NCI-H146 treated with DMSO at 0.1 percent for 48 hours (cell line): ENCODE data around the gene PCMT1.
A peak's percentile ranks its signal among the peaks of the same experiment; 100 is the strongest.
"Not testable (repeated sequence)": the region's sequence is repeated elsewhere in the genome, so short reads cannot be mapped to it uniquely, and the experiment has no call there.

Experiments
- DNase-seq: peaks from one replicate; lab custom pipeline; 2025; ENCODE audit not compliant: unreplicated experiment; lab: John Stamatoyannopoulos, UW

PCMT1 gene

GRCh38 chr6:149749082-149749593 is 403 bp upstream of the PCMT1 start:
- DNase-seq, result not testable (repeated sequence)

GRCh38 chr6:149750136-149750609 is 632 bp downstream of the PCMT1 start:
- DNase-seq, result peak; percentile 95

- no peak for DNase-seq
Observed at GRCh38 chr6:149751239-149751638, 1.7 kb downstream of the PCMT1 start.

- DNase-seq, result not testable (repeated sequence)
Observed at GRCh38 chr6:149751920-149752319, 2.4 kb downstream of the PCMT1 start.

- no peak for DNase-seq
Observed at GRCh38 chr6:149752600-149753373, 3.2 kb downstream of the PCMT1 start.

- DNase-seq, result not testable (repeated sequence)
Observed at GRCh38 chr6:149753374-149753637, 3.8 kb downstream of the PCMT1 start.

- DNase-seq, result no peak
Observed at GRCh38 chr6:149754548-149754947, 5.0 kb downstream of the PCMT1 start.

- no peak for DNase-seq
Observed at GRCh38 chr6:149755300-149756260, 6.0 kb downstream of the PCMT1 start.

GRCh38 chr6:149756261-149756636 is 6.7 kb downstream of the PCMT1 start:
- DNase-seq, result no peak

- DNase-seq, result no peak
Observed at GRCh38 chr6:149761438-149761837, 11.9 kb downstream of the PCMT1 start.

- DNase-seq, result no peak
Observed at GRCh38 chr6:149763866-149764265, 14.3 kb downstream of the PCMT1 start.

GRCh38 chr6:149766156-149766769 is 16.7 kb downstream of the PCMT1 start:
- no peak for DNase-seq

GRCh38 chr6:149769676-149770075 is 20.1 kb downstream of the PCMT1 start:
- DNase-seq, result peak; percentile 93

- DNase-seq, result no peak
Observed at GRCh38 chr6:149771185-149771584, 21.6 kb downstream of the PCMT1 start.

- DNase-seq, result no peak
Observed at GRCh38 chr6:149771925-149772324, 22.4 kb downstream of the PCMT1 start.

- no peak for DNase-seq
Observed at GRCh38 chr6:149777624-149778023, 28.1 kb downstream of the PCMT1 start.

- DNase-seq, result no peak
Observed at GRCh38 chr6:149779644-149779963, 30.1 kb downstream of the PCMT1 start.

- no peak for DNase-seq
Observed at GRCh38 chr6:149781715-149782114, 32.2 kb downstream of the PCMT1 start.

- DNase-seq, result no peak
Observed at GRCh38 chr6:149782337-149782736, 32.8 kb downstream of the PCMT1 start.

- no peak for DNase-seq
Observed at GRCh38 chr6:149783551-149783950, 34.0 kb downstream of the PCMT1 start.

- DNase-seq, result no peak
Observed at GRCh38 chr6:149806127-149806526, 56.6 kb downstream of the PCMT1 start.

- DNase-seq, result no peak
Observed at GRCh38 chr6:149809798-149810197, 60.3 kb downstream of the PCMT1 start.
